ENCODE measurements around the gene TSHR. TPM values are rescaled to one million over a fixed set of nuclear protein-coding genes. Genes with fewer than 3 reads are reported as not detected.
"Not testable (repeated sequence)": the region's sequence is repeated elsewhere in the genome, so short reads cannot be mapped to it uniquely, and the experiment has no call there.

The TSHR gene
- polyA plus RNA-seq, 4 donors: 0.01 to 0.81 (median 0.12) TPM; not detected in 1

GRCh38 chr14:81105961-81106360 lies 150.5 kb downstream of the TSHR start:
- FAIRE-seq (no peak), DNase-seq (no peak)
- Histone ChIP-seq H3K4me1 (ENCODE audit: control insufficient read depth in 3 of 3, insufficient read depth in 2 of 3, low read depth in 1 of 3, low read length in 2 of 3) (no peaks in the 10 kb centered on the region), H3K4me3 (ENCODE audit: low read depth in 1 of 3, low read length in 3 of 3) (no peak overlapping the region), H3K9me3 (ENCODE audit: control insufficient read depth in 2 of 2, insufficient read depth in 1 of 2, low read depth in 1 of 2, low read length in 1 of 2) (no peaks in the 10 kb centered on the region), H3K36me3 (ENCODE audit: control insufficient read depth in 3 of 3, insufficient read depth in 2 of 3, low read depth in 1 of 3, low read length in 3 of 3) (no peaks in the 10 kb centered on the region), H3K27ac (ENCODE audit: low read depth in 1 of 3, low read length in 2 of 3) (no peak overlapping the region), H3K27me3 (ENCODE audit: control insufficient read depth in 3 of 3, insufficient read depth in 3 of 3, low read length in 3 of 3) (no peaks in the 10 kb centered on the region)
- 84 to 93% (median 87%) methylated on average over 1 of the region's 1 CpG for WGBS, 3 donors

DNA sequence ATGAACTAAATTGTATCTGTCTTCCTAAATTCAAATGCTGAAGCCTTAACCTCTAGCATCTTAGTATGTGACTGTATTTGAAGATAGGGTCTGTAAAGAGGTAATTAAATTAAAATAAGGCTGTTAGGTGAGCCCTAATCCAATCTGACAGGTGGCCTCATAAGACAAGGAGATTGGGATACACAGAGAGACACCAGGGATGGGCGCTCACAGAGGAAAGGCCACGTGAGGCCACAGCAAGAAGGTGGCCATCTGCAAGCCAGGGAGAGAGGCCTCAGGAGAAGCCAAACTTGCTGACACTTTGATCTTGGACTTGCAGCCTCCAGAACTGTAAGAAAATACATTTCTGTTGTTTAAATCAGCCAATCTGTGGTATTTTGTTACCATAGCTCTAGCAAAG lies 154.8 kb downstream of the TSHR start:
- no peak overlapping the region for H3K27ac ChIP-seq (ENCODE audit: low read depth in 1 of 3, low read length in 2 of 3)
- H3K4me1 ChIP-seq (ENCODE audit: control insufficient read depth in 3 of 3, insufficient read depth in 2 of 3, low read depth in 1 of 3, low read length in 2 of 3): no peaks in the 10 kb centered on the region
- H3K4me3 ChIP-seq (ENCODE audit: low read depth in 1 of 3, low read length in 3 of 3): no peak overlapping the region
- no peaks in the 10 kb centered on the region for H3K27me3 ChIP-seq (ENCODE audit: control insufficient read depth in 3 of 3, insufficient read depth in 3 of 3, low read length in 3 of 3)
- H3K36me3 ChIP-seq (ENCODE audit: control insufficient read depth in 3 of 3, insufficient read depth in 2 of 3, low read depth in 1 of 3, low read length in 3 of 3): no peaks in the 10 kb centered on the region
- H3K9me3 ChIP-seq (ENCODE audit: control insufficient read depth in 2 of 2, insufficient read depth in 1 of 2, low read depth in 1 of 2, low read length in 1 of 2): no peaks in the 10 kb centered on the region
- WGBS, 3 donors: 85 to 91% (median 89%) methylated on average over 2 of the region's 2 CpGs
- DNase-seq: no peak
- FAIRE-seq: no peak

GRCh38 chr14:81113176-81113575 lies 157.8 kb downstream of the TSHR start:
- Histone ChIP-seq H3K4me3 (ENCODE audit: low read depth in 1 of 3, low read length in 3 of 3) (no peak overlapping the region), H3K27ac (ENCODE audit: low read depth in 1 of 3, low read length in 2 of 3) (no peak overlapping the region), H3K4me1 (ENCODE audit: control insufficient read depth in 3 of 3, insufficient read depth in 2 of 3, low read depth in 1 of 3, low read length in 2 of 3) (no peaks in the 10 kb centered on the region), H3K9me3 (ENCODE audit: control insufficient read depth in 2 of 2, insufficient read depth in 1 of 2, low read depth in 1 of 2, low read length in 1 of 2) (no peaks in the 10 kb centered on the region), H3K27me3 (ENCODE audit: control insufficient read depth in 3 of 3, insufficient read depth in 3 of 3, low read length in 3 of 3) (no peaks in the 10 kb centered on the region), H3K36me3 (ENCODE audit: control insufficient read depth in 3 of 3, insufficient read depth in 2 of 3, low read depth in 1 of 3, low read length in 3 of 3) (no peaks in the 10 kb centered on the region)
- 71 to 81% (median 78%) methylated on average over 2 of the region's 2 CpGs for WGBS, 3 donors
- FAIRE-seq: no peak
- DNase-seq: no peak

- not testable (repeated sequence) for H3K27me3 ChIP-seq (ENCODE audit: control insufficient read depth in 3 of 3, insufficient read depth in 3 of 3, low read length in 3 of 3); H3K9me3 ChIP-seq (ENCODE audit: control insufficient read depth in 2 of 2, insufficient read depth in 1 of 2, low read depth in 1 of 2, low read length in 1 of 2); H3K4me1 ChIP-seq (ENCODE audit: control insufficient read depth in 3 of 3, insufficient read depth in 2 of 3, low read depth in 1 of 3, low read length in 2 of 3); H3K4me3 ChIP-seq (ENCODE audit: low read depth in 1 of 3, low read length in 3 of 3); FAIRE-seq; H3K36me3 ChIP-seq (ENCODE audit: control insufficient read depth in 3 of 3, insufficient read depth in 2 of 3, low read depth in 1 of 3, low read length in 3 of 3); DNase-seq; H3K27ac ChIP-seq (ENCODE audit: low read depth in 1 of 3, low read length in 2 of 3)
- 79 to 89% (median 86%) methylated on average over 25 to 34 of the region's 34 CpGs for WGBS, 3 donors
Observed at GRCh38 chr14:81113945-81114820, 158.8 kb downstream of the TSHR start.

DNA sequence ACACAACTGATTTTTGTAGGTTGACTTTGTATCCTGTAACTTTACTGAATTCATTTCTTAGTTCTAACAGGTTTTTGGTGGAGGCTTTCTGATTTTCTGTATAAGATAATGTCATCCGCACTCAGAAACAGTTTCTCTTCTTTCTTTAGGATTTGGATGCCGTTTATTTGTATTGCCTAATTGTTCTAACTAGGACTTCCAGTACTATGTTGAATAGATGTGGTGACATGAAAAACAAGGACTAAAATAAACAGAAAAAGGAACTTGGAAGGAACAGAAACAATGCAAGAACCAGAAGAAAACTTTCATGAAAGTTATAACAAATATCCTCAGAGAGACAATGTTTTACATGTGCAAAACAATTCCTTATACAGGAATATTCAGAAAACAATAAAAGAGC lies 165.1 kb downstream of the TSHR start:
- FAIRE-seq (no peak), DNase-seq (no peak)
- Histone ChIP-seq H3K27ac (ENCODE audit: low read depth in 1 of 3, low read length in 2 of 3) (no peak overlapping the region), H3K27me3 (ENCODE audit: control insufficient read depth in 3 of 3, insufficient read depth in 3 of 3, low read length in 3 of 3) (no peaks in the 10 kb centered on the region), H3K4me3 (ENCODE audit: low read depth in 1 of 3, low read length in 3 of 3) (no peak overlapping the region), H3K9me3 (ENCODE audit: control insufficient read depth in 2 of 2, insufficient read depth in 1 of 2, low read depth in 1 of 2, low read length in 1 of 2) (no peaks in the 10 kb centered on the region), H3K4me1 (ENCODE audit: control insufficient read depth in 3 of 3, insufficient read depth in 2 of 3, low read depth in 1 of 3, low read length in 2 of 3) (no peaks in the 10 kb centered on the region), H3K36me3 (ENCODE audit: control insufficient read depth in 3 of 3, insufficient read depth in 2 of 3, low read depth in 1 of 3, low read length in 3 of 3) (no peaks in the 10 kb centered on the region)
- WGBS, 3 donors: 65 to 77% (median 69%) methylated on average over 2 of the region's 2 CpGs

GRCh38 chr14:81122326-81122725 lies 166.9 kb downstream of the TSHR start:
- no peak overlapping the region for H3K4me3 ChIP-seq (ENCODE audit: low read depth in 1 of 3, low read length in 3 of 3)
- FAIRE-seq (no peak), DNase-seq (no peak)
- H3K27me3 ChIP-seq (ENCODE audit: control insufficient read depth in 3 of 3, insufficient read depth in 3 of 3, low read length in 3 of 3): no peaks in the 10 kb centered on the region
- H3K36me3 ChIP-seq (ENCODE audit: control insufficient read depth in 3 of 3, insufficient read depth in 2 of 3, low read depth in 1 of 3, low read length in 3 of 3): no peaks in the 10 kb centered on the region
- H3K4me1 ChIP-seq (ENCODE audit: control insufficient read depth in 3 of 3, insufficient read depth in 2 of 3, low read depth in 1 of 3, low read length in 2 of 3): no peaks in the 10 kb centered on the region
- H3K9me3 ChIP-seq (ENCODE audit: control insufficient read depth in 2 of 2, insufficient read depth in 1 of 2, low read depth in 1 of 2, low read length in 1 of 2): peaks cover 0 to under 1% of the 10 kb centered on the region in 2 donors
- H3K27ac ChIP-seq (ENCODE audit: low read depth in 1 of 3, low read length in 2 of 3): no peak overlapping the region
- 83 to 89% (median 89%) methylated on average over 3 of the region's 3 CpGs for WGBS, 3 donors

GRCh38 chr14:81123811-81124210 lies 168.4 kb downstream of the TSHR start:
- H3K4me1 ChIP-seq (ENCODE audit: control insufficient read depth in 3 of 3, insufficient read depth in 2 of 3, low read depth in 1 of 3, low read length in 2 of 3): no peaks in the 10 kb centered on the region
- no peaks in the 10 kb centered on the region for H3K36me3 ChIP-seq (ENCODE audit: control insufficient read depth in 3 of 3, insufficient read depth in 2 of 3, low read depth in 1 of 3, low read length in 3 of 3)
- DNase-seq (no peak), FAIRE-seq (no peak)
- H3K27me3 ChIP-seq (ENCODE audit: control insufficient read depth in 3 of 3, insufficient read depth in 3 of 3, low read length in 3 of 3): no peaks in the 10 kb centered on the region
- no peak overlapping the region for H3K27ac ChIP-seq (ENCODE audit: low read depth in 1 of 3, low read length in 2 of 3)
- no peak overlapping the region for H3K4me3 ChIP-seq (ENCODE audit: low read depth in 1 of 3, low read length in 3 of 3)
- peaks cover 0 to 2% of the 10 kb centered on the region in 2 donors for H3K9me3 ChIP-seq (ENCODE audit: control insufficient read depth in 2 of 2, insufficient read depth in 1 of 2, low read depth in 1 of 2, low read length in 1 of 2)

DNA sequence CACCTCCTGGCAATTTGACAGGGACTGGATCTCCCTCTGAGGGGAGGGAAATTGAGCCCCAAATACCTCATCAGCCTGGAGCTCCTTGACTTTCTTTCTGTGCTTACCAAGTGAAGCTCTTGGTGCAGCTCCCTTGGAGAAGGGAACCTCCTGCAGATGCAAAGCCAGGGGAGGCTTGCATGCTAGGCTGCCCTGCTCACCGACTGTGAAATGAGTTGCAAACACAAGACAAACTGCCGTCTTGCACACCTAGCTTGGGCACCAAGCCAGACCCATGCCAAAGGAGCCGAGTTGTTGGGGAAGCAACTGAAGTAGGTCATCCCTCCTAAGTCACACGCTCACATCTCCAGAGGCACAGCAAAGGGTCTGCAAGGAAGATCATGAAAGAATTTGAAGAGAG lies 170.1 kb downstream of the TSHR start:
- 78 to 93% (median 92%) methylated on average over 4 of the region's 4 CpGs for WGBS, 3 donors
- H3K4me1 ChIP-seq (ENCODE audit: control insufficient read depth in 3 of 3, insufficient read depth in 2 of 3, low read depth in 1 of 3, low read length in 2 of 3): no peaks in the 10 kb centered on the region
- H3K9me3 ChIP-seq (ENCODE audit: control insufficient read depth in 2 of 2, insufficient read depth in 1 of 2, low read depth in 1 of 2, low read length in 1 of 2): peaks cover 0 to 2% of the 10 kb centered on the region in 2 donors
- no peak overlapping the region for H3K27ac ChIP-seq (ENCODE audit: low read depth in 1 of 3, low read length in 2 of 3)
- DNase-seq: no peak
- no peak overlapping the region for H3K4me3 ChIP-seq (ENCODE audit: low read depth in 1 of 3, low read length in 3 of 3)
- no peaks in the 10 kb centered on the region for H3K36me3 ChIP-seq (ENCODE audit: control insufficient read depth in 3 of 3, insufficient read depth in 2 of 3, low read depth in 1 of 3, low read length in 3 of 3)
- H3K27me3 ChIP-seq (ENCODE audit: control insufficient read depth in 3 of 3, insufficient read depth in 3 of 3, low read length in 3 of 3): no peaks in the 10 kb centered on the region
- no peak for FAIRE-seq

GRCh38 chr14:81127785-81128184 lies 172.4 kb downstream of the TSHR start:
- H3K36me3 ChIP-seq (ENCODE audit: control insufficient read depth in 3 of 3, insufficient read depth in 2 of 3, low read depth in 1 of 3, low read length in 3 of 3): no peaks in the 10 kb centered on the region
- no peak overlapping the region for H3K4me3 ChIP-seq (ENCODE audit: low read depth in 1 of 3, low read length in 3 of 3)
- FAIRE-seq (no peak), DNase-seq (no peak)
- H3K27me3 ChIP-seq (ENCODE audit: control insufficient read depth in 3 of 3, insufficient read depth in 3 of 3, low read length in 3 of 3): no peaks in the 10 kb centered on the region
- H3K9me3 ChIP-seq (ENCODE audit: control insufficient read depth in 2 of 2, insufficient read depth in 1 of 2, low read depth in 1 of 2, low read length in 1 of 2): peaks cover 0 to 2% of the 10 kb centered on the region in 2 donors
- no peak overlapping the region for H3K27ac ChIP-seq (ENCODE audit: low read depth in 1 of 3, low read length in 2 of 3)
- WGBS, 3 donors: 68 to 78% (median 70%) methylated on average over 5 of the region's 5 CpGs
- H3K4me1 ChIP-seq (ENCODE audit: control insufficient read depth in 3 of 3, insufficient read depth in 2 of 3, low read depth in 1 of 3, low read length in 2 of 3): no peaks in the 10 kb centered on the region
